Activated T-helper 1 cell treated with anti-CD3 and anti-CD28 coated beads, Interleukin-2, amount 50 U/mL, for 16 hours (primary cell): ENCODE data around the gene ARHGEF10L.
"Not testable (repeated sequence)": the region's sequence is repeated elsewhere in the genome, so short reads cannot be mapped to it uniquely, and the experiment has no call there.

Experiments
- DNase-seq, 2 donors: peaks; one replicate each; pipeline ENCODE4 v3.0.0-alpha.2; 2020; ENCODE audit warnings: low read depth in 1 of 2, low spot score in 1 of 2

Gene ARHGEF10L

DNA sequence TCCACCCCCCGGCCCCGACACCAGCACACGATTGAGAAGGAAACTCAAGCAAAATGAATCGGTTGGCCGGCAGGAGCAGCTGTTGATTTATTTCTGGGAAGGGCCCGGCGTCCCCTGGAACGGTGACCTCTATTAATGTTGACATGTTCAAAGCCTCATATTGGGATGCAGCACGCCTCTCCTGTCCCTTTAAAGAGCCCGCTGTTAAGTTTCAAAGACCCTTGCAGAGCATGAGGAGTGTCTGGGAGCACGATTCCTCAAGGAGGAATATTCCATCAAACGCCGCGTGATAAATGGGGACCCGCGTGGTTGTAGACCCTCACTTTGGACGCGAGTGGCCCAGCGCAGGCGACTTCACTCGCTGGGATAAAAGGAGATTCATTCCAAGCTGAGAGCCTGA is 194.2 kb downstream of the ARHGEF10L start:
- no peak for DNase-seq

GRCh38 chr1:17734609-17735008 is 195.1 kb downstream of the ARHGEF10L start:
- DNase-seq = no peak

GRCh38 chr1:17735348-17735747 is 195.8 kb downstream of the ARHGEF10L start:
- DNase-seq = no peak

GRCh38 chr1:17735793-17736192 is 196.3 kb downstream of the ARHGEF10L start:
- DNase-seq = no peak

GRCh38 chr1:17736625-17737024 is 197.1 kb downstream of the ARHGEF10L start:
- DNase-seq = no peak

DNA sequence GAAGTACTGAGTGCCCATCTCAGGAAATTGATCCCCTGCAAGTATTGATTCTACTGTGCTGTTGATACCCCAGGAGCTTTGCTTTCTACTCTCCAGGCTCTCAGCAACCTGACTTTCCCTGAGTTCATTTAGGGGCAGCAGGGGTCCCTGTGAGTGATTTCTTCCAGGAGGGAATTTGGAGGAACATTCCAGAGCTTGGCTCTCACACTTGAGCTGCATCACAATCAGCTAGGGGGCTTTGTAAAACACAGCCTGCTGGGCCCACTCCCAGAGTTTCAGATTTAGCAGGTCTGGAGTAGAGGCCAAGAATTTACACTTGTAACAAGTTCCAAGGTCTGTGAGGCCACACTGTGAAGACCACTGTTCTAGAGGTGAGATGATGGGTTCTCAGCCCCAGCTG is 199.6 kb downstream of the ARHGEF10L start:
- no peak for DNase-seq

DNA sequence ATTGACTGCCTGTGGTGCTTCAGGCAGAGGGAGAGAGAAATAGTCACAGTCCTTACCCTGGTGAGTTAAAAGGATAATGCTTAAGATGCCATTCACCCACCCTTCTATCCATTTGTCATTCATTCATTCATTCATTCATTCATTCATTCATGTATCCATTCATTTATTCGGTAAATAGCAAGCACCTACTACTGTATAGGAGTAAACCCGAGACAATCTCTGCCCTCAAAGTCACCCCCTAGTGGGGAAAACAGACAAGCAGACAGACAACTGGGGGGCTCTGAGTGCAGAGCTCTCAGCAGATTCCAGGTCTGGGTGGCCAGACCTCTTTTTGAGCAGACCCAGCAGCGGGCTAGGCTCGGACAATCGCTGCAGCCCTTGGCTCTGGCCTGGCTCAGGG is 201.6 kb downstream of the ARHGEF10L start:
- no peak for DNase-seq

GRCh38 chr1:17742583-17742982 is 203.1 kb downstream of the ARHGEF10L start:
- DNase-seq = no peak

DNA sequence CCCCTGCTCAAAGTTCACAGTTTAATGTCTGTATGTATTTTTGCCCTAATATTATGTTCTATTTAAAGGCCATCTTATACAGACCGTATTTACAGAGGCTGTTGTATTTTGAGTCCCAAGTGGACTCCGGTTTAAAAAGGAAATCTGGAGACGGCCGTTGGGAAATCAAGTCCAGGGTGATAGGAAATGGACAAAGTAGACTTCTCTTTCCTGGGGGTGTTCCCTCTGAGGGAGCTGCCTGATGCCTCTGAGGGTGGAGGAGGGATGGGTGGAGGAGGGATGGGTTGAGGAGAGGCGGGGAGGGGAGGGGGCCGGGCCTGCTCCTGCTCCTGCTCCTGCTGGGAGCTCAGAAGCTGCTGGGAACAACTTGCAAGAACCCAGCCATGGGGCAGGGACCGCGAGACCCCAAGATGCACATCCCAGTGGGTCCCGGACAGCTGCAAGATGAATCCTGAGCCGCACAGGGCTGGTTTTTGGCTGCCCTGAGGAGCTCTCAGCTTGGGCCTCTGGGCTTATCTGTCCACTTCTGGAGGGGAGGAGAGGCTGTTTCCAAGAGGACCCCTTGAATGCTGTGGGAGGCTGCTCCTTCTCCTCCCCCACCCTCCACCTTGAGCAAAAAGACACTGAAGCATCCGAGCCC is 203.6 kb downstream of the ARHGEF10L start:
- no peak for DNase-seq

GRCh38 chr1:17743925-17744324 is 204.4 kb downstream of the ARHGEF10L start:
- DNase-seq = no peak

- no peak for DNase-seq
Measured at GRCh38 chr1:17744666-17745478, 205.4 kb downstream of the ARHGEF10L start.

DNA sequence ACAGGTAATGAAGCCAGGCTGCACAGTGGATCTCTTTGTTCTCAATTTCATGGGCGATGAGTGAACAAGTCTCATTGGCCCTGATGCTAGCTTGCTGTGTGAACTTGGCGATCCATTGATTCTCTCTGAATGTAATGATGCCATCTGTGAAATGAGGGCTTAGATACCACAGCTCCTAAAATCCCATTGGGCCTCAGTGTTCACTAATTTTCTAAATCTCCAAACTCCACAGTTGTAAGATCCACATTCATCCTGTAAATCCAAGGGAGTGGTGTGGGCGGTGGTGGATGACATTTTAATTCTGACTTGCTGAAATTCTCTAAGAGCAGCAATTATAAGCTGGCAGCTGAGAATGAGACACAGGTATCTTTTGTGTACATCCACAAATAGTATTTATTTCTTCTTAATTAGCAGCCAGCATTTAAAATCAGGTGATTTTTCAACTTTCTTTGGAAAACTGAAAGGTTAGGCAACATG is 206.0 kb downstream of the ARHGEF10L start:
- no peak for DNase-seq

DNA sequence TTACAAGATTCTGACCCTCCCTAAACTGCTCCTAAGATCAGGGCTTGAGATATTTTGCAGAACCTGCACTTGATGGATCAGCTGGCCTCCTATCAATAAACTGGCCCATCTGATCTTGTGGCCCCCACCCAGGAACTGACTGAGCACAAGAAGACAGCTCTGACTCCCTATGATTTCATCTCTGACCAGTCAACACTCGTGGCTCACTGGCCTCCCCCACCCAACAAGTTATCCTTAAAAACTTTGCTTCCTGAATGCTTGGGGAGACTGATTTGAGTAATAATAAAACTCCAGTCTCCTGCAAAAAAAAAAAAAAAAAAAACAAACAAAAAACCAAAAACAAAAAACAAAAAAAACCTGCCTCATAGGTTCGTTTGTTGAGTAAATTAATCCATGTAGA is 206.8 kb downstream of the ARHGEF10L start:
- DNase-seq = not testable (repeated sequence)

DNA sequence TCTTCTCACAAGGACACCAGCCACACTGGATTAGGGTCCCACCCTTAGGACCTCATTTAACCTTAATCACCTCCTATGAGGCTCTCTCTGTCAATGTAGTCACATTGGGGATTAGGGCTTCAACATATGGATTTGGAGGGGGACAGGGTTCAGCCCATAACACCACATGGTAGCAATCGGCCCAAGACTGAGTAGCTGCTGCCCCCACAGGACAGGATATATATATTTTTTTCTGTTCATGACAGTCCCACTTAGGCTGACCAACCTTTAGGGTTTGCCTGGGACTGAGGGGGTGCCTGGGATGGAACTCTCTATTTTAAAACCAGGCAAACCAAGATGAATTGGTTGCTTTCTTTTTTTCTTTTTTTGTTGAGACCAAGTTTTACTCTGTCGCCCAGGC is 207.4 kb downstream of the ARHGEF10L start:
- no peak for DNase-seq
